HL-60/S4 treated with phorbol 12-myristate 13-acetate at 8.2 ng/mL for 4 days and 3 days (cell line): ENCODE results near the gene SLC51B.
"Not testable (repeated sequence)": the region's sequence is repeated elsewhere in the genome, so short reads cannot be mapped to it uniquely, and the experiment has no call there.

Experiments used
- in situ Hi-C: fragments of 300-500 bp; cut with MboI; formaldehyde crosslinking; loops from 2 replicates; pipeline ENCODE4 v1.15.0; 2022; ENCODE audit warnings: low sequenced_read_pairs

SLC51B gene

DNA sequence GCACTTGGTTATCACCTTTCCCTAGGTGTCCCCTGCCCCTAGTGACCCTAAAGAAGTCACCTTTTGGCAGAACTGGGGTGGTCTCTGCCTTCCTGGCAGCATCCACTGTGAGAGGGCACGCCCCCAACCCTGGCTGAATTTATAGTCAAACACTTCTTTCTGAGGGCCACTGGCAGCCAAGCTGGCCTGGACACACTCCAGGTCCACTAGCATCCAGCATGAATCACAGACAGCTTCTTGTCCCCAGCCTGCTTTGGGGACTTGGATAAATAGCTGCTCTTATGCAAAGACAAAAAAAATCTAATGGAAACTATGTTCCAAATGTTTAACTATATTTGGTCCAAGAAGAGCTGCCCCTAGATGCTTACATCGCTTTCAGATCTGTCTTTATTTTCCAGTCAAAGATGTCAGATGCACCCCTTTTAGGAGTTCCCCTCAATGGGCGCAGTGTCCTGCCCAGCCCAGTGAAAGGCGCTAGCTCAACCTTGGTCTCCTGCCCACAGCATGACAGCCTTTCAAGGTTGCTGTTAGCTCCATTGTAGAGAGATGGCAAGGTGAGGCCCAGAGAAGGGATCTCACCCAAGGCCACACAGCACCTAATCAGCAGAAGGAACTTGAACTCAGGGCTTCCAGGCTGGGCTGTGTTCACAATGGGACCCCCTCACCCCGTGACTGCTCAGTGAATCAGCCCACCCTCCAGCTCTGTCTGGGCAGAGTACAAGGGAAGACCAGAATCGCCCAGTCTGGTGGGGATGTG, 15.6 kb downstream of the SLC51B start:
- in situ Hi-C loops: no loop called here

DNA sequence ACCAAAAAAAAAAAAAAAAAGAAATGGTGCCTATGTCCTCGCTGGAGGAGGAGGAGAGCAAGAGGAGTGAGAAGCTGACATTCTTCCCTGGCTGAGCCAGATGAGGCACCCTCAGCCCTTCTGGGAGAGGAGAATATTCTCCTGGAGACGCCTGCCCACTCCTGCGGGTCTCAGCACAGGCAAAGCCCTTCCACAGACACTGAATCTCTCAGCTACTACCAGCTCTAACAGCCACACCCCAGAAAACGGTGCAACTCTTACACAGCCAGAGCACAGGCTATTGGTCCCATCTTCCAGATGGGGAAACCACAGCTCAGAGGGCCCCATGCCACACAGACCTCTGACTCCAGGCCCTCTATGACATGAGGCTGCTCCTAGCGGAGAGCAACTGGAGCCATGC, 16.9 kb downstream of the SLC51B start:
- in situ Hi-C loops: no loop called here

DNA sequence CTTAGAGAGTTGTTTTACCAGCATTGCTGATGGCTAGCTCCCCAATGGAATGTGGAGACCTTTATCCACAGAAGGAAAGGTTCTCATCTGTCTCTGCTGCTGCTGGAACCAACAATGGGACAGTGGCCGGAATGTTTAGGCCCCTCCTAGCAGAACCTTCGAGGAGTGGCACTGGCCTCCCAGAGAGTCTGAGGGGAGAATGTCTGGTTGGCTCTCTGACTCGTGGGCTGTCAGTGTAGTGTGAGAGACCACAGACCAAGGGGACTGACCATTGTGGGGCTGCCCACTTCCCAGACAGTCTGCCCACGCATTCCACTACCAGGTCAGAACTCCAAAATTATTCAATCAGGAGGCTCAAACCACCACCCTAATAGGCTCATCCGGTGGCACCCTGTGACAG, 17.5 kb downstream of the SLC51B start:
- in situ Hi-C loops: no loop called here

DNA sequence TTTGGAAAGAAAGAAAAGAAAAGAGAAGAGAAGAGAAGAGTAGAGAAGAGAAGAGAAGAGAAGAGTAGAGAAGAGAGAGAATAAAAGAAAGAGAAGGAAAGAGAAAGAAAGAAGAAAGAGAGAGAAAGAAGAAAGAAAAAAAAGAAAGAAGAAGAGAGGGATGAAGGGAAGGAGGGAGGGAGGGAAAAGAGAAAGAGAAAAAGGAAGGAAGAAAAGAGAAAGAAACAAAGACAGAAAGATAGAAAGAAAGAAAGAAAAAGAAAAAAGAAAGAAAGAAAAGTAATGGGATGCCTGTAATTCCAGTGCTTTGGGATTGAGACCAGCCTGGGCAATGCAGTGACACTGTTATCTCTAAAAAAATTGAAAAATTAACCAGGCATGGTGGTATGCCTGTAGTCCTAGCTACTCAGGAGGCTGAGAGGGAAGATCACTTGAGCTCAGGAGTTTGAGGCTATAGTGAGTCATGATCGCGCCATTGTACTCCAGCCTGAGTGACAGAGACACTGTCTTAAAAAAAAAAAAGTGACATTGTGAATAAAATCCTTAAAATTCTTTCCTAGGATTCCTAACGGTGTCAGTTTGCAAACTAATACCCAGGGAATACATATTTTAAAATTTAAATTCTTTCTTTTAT, 20.9 kb downstream of the SLC51B start:
- in situ Hi-C loops: no loop called here

DNA sequence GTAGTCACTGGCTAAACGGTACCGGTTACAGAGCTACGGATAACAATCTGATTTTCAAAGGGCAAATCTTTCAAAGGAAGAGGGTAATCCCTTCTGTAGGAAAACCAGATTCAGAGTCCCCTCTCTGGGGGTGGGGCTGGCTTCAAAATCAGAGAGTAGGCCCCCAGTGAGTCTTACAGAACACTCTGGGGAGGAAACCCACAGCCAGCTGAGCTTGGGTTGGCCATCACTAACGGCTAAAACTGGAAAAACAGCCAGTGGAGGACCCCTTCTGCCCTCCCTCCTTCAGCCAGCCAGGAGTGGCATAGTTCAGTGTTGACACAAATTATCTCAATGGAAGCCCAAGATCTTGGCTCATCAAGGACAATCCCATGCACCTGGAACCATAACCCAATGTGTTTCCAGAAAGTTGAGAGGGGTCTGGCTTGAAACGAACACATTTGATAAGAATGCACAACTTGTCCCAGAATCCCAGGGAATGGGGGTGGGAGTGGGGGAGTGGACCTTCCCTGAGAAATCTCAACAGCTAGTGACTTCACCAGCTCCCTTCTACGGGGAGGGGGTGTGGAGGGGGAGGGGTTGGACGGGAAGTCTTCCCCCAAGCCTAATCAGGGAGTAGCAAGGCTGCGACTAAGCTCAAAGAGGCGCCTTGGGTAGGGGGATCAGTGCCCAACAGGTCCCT, 21.6 kb downstream of the SLC51B start:
- in situ Hi-C loops: no loop called here

DNA sequence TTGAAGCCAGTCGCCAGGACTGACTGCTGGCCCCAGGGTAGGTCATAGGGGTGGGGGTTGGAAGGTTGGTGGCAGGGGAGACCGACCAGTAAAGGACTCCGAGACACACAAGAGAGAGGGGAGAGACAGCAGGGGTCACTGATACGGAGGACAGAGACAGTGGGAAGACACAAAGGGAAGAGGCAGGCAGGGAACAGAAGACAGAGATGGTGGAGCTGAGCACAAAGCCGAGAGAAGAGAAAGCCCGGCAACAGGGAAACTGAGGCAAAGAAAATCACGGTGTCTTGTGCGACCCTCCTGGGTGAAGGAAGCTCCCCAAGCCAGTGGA, 22.1 kb downstream of the SLC51B start:
- in situ Hi-C loops: no loop called here

DNA sequence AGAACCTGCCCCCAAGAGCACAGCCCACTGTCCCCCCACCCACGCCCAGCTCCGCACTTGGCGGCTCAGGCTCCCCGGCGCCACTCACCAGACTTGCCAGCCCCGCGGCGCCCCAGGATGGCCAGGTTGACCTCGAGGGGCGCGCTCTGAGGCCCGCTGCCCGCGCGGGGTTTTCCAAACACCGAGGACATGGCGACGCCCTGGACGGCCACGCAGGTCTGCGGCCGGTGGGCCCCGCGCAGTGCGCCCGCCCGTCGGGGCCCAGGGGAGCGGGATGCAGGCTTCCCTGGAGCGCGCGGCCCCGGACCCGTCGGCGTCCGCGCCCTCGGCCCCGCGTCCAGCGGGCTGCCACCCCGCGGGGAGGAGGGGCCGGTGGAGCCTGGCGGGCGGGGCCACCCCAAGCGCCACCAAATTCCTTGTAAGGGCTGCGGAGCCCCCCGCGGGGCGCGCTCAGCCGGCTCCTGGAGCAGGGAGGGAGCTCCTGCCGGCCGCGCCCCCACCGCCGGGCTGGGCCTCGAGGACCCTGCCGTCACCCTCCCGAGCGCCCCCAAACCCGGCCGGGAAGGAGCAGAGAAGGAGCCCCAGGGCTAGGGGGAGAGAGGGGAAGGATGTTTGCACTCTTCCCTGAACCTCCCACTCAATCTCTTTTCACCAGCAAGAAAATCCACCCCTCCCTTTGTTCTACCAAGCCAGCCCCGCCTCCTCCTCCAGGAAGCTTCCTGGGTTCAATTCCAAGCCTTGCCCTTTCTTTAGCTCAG, 22.6 kb downstream of the SLC51B start, which contains the start of gene RASL12:
RASL12 (minus strand) TSS at position 347 of the 758 bp plus-strand sequence; CDS start at position 191, 156 bp downstream.
- in situ Hi-C loops: no loop called here

DNA sequence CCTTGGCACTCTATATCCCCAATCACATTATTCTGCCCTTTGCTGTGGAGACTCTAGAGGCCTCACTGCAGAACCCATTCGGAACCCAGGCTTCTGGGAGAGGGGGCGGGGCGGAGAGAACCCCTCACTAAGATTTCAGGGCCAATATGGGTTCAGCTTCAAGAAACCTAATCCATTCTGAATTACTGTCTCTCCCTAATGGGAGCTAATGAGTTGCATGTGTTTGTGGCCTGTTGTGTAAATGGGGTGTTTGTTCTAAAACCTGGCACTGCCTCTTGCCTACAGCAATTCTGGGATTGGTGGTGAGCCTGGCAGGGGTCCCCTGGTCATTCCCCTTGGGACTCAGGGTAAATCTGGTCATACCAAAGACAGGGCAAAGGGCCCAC, 23.2 kb downstream of the SLC51B start:
- in situ Hi-C loops: no loop called here

DNA sequence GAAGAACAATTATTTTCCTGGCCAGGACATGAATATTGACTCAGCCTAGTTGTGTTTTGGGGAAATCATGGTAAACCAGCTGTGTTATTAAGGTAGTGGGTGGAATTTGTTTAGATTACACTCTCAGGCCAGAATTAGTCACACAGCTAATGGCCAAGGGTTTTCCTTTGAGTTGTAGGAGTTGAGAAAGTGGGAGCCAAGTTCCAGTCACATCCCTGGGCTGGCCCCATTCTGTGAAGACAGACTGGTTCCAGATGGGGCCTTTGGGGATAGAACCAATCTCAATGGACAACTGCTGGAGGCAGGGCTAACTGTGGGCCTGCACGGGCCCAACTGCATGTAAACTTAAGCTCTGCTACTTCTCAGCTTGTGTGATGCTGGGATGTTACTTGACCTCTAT, 24.0 kb downstream of the SLC51B start:
- in situ Hi-C loops: no loop called here

DNA sequence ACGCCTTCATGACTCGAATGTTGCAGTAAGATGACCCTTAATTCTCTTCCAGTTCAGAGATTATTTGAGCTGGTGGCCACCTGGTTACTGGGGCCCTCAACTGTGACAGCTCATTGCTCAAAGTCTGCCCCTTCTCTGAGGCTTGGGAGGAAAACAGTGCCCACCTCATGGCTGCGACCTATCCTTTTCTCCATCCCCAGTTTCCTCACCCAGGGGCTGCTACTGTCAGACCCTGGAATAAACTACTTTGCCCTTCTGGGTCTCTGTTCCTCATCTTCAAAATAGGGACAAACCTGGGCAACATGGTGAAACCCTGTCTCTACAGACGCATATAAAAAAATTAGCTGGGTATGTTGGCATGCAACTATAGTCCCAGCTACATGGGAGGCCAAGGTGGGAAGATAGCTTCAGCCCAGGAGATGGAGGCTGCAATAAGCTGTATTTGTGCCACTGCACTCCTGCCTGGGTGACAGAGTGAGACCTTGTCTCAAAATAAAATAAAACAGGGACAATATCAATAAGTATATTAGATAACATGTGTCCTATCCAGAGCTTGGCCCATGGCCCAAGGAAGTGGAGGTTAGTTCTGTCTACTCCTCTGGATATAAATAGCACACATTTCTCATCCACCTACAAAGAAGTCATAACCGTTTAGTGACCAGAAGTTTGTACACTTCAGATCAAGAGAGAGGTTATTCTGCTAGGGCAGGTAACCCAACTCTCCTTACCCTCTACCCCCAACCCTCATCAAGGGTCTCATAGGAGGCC, 24.8 kb downstream of the SLC51B start:
- in situ Hi-C loops: no loop called here

DNA sequence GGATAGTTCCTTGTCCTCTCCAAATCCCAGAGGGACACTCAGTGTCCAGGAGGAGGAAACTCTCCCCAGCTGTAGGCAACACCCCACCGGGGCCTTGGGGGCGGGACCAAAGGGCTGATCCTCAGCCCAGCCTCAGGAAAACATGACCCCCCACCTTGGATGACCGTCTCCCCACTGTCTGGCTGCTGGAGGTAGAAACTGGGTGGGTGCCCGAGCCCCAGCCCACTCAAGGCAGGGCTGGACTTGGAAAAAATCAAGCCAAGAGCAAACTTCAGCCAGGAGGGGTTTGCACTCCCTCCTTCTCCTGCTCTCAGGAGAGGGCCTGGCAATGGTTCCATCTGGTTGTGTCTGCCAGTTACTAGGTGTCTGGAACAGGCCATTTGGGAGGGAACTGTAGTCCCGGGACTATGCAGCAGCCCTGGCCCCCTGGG, 26.2 kb downstream of the SLC51B start:
- in situ Hi-C loops: no loop called here

DNA sequence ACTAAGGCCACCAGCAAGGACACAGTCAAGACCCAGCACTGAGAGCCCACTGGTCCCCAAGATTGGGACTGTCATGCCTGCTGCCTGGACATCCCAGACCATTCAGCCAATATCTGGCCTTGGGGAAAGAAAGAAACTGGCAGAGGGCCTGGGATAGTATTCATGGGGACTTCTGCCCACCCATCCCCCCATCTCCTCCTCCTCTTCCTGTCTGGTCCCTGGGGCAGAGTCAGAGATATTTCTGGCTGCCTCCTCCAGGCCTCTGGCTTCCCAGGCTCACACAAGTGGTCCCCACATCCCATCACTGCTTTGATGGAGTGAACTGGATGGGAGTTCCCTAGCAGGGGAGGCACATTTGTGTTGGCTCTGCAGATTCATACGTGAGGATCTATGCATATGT, 26.8 kb downstream of the SLC51B start:
- in situ Hi-C loops: no loop called here

DNA sequence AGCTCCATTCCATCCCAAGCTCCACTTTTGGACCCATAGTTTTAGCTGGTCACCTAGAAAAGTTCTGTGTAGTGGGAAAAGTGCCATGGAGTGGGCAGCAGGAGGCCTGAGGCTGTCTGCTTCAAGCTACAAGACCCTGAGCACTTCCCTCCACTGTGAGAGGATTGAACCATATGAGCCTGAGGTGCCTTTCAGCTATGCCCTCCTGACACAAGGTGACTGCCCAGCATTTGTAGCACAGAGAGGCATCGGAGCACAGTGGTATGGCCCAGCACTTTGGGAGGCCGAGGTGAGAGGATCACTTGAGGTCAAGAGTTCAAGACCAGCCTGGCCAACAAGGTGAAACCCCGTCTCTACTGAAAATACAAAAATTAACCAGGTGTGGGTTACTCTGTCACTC, 27.4 kb downstream of the SLC51B start:
- in situ Hi-C loops: no loop called here

DNA sequence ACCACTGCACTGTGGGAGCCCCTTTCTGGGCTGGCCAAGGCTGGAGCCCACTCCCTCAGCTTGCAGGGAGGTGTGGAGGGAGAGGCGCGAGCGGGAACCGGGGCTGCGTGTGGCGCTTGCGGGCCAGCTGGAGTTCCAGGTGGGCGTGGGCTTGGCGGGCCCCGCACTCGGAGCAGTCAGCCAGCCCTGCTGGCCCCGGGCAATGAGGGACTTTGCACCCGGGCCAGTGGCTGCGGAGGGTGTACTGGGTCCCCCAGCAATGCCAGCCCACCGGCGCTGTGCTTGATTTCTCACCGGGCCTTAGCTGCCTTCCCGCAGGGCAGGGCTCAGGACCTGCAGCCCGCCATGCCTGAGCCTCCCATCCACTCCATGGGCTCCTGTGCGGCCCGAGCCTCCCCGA, 29.8 kb downstream of the SLC51B start:
- in situ Hi-C loops: not testable (repeated sequence)

DNA sequence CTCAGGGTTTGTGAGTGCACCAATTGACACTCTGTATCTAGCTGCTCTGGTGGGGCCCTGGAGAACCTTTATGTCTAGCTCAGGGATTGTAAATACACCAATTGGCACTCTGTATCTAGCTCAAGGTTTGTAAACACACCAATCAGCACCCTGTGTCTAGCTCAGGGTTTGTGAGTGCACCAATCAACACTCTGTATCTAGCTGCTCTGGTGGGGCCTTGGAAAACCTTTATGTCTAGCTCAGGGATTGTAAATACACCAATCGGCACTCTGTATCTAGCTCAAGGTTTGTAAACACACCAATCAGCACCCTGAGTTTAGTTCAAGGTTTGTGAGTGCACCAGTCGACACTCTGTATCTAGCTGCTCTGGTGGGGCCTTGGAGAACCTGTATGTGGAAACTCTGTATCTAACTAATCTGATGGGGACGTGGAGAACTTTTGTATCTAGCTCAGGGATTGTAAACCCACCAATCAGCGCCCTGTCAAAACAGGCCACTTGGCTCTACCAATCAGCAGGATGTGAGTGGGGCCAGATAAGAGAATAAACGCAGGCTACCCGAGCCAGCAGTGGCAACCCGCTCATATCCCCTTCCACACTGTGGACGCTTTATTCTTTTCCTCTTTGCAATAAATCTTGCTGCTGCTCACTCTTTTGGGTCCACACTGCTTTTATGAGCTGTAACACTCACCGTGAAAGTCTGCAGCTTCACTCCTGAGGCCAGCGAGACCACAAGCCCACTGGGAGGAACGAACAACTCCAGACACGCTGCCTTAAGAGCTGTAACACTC, 30.6 kb downstream of the SLC51B start:
- in situ Hi-C loops: not testable (repeated sequence)

DNA sequence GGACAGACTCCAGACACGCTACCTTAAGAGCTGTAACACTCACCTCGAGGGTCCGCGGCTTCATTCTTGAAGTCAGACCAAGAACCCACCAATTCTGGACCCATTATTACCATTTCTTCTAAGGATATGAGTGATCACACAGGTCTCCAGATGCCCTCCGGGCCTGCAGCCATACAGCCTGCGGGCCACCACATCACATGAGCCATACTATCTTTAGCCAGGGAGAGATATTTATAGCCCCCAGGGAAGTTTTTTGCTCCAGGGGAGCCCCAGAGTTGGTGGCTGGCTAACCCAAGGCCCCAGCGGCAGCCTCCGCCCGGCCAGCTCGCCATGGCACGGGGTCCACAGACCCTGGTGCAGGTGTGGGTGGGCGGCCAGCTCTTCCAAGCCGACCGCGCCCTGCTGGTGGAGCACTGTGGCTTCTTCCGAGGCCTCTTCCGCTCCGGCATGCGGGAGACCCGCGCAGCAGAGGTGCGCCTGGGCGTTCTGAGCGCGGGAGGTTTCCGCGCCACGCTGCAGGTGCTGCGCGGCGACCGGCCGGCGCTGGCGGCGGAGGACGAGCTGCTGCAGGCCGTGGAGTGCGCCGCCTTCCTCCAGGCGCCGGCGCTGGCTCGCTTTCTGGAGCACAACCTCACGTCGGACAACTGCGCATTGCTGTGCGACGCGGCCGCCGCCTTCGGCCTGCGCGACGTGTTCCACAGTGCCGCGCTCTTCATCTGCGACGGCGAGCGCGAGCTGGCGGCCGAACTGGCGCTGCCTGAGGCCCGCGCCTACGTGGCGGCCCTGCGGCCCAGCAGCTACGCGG, 31.5 kb downstream of the SLC51B start, which contains the start of gene KBTBD13:
KBTBD13 (plus strand) TSS at position 261 of the 805 bp plus-strand sequence; CDS start at position 331, 70 bp downstream.
- in situ Hi-C loops: no loop called here

DNA sequence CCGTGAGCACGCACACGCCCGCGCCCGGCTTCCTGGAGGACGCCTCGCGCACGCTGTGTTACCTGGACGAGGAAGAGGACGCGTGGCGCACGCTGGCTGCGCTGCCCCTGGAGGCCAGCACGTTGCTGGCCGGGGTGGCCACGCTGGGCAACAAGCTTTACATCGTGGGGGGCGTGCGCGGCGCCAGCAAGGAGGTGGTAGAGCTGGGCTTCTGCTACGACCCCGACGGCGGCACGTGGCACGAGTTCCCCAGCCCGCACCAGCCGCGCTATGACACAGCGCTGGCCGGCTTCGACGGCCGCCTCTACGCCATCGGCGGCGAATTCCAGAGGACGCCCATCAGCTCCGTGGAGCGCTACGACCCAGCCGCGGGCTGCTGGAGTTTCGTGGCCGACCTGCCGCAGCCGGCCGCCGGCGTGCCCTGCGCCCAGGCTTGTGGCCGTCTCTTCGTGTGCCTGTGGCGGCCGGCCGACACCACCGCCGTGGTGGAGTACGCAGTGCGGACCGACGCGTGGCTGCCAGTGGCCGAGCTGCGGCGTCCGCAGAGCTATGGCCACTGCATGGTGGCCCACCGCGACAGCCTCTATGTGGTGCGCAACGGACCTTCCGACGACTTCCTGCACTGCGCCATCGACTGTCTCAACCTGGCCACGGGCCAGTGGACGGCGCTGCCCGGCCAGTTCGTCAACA, 32.2 kb downstream of the SLC51B start:
- in situ Hi-C loops: no loop called here

DNA sequence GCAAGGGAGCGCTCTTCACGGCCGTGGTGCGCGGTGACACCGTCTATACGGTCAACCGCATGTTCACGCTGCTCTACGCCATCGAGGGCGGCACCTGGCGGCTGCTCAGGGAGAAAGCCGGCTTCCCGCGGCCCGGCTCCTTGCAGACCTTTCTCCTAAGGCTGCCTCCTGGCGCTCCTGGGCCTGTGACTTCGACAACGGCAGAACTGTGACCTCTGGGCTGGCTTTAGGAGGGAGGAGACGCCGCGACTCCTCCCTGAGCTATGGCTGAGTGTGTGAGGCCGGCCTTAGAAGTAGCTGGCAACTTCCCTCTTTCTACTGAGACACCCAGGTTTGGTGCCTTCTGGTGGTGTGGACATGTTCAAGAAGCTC, 32.8 kb downstream of the SLC51B start:
- in situ Hi-C loops: no loop called here
